NCI-H82 (cell line): ENCODE data around the gene PHF13.
"Not testable (repeated sequence)": the region's sequence is repeated elsewhere in the genome, so short reads cannot be mapped to it uniquely, and the experiment has no call there.

Experiments
- DNase-seq: peaks from one replicate; lab custom pipeline; 2025; lab: John Stamatoyannopoulos, UW

Gene PHF13

GRCh38 chr1:6587261-6588005 is 26.1 kb upstream of the PHF13 start:
- no peak for DNase-seq

DNA sequence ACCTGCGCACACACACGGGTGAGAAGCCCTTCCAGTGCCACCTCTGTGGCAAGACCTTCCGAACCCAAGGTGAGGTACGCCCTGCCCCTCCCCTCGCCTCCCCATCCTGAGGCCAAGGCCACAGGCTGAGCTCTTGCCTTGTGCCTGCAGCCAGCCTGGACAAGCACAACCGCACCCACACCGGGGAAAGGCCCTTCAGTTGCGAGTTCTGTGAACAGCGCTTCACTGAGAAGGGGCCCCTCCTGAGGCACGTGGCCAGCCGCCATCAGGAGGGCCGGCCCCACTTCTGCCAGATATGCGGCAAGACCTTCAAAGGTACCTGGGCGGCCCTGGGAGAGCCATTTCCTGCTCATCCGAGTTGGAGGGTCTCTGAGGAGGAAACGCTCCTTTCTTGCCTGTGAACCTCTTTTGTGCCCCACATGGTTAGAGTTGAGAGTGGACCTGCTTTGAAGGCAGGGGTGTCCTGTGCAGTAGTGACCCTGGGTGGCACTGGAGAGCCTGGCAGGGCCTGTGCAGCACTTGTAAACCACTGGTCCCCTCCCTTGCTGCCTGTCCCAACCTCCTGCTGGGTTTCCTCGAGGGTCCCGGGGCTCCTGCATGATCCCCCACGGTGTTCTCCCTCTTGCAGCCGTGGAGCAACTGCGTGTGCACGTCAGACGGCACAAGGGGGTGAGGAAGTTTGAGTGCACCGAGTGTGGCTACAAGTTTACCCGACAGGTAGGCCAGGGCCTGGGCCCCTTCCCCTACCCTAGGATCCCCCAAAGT is 25.2 kb upstream of the PHF13 start:
- DNase-seq: no peak

- DNase-seq: peak; percentile 20
Measured at GRCh38 chr1:6588893-6589520, 24.5 kb upstream of the PHF13 start.

DNA sequence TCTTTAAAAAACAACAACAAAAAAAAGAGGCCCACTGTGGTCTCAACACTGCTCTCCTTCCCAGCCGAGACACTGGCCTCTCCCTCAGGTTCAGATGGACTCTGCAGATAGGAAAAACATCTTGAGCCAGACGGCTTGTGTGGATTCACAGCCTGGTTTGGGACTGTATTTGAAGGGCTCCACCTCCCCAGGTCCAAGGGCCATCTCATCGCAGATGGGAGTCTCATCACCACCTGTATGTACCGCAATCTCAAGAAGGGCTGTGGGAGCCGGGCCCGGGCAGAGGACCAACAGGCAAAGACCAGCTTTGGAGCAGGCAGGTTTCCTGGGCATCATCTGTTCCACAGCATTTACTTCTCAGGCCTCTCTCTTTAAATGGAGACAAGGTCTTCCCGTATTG is 23.5 kb upstream of the PHF13 start:
- no peak for DNase-seq

GRCh38 chr1:6591222-6591621 is 22.3 kb upstream of the PHF13 start:
- DNase-seq: no peak

- DNase-seq: no peak
Measured at GRCh38 chr1:6591644-6592043, 21.9 kb upstream of the PHF13 start.

DNA sequence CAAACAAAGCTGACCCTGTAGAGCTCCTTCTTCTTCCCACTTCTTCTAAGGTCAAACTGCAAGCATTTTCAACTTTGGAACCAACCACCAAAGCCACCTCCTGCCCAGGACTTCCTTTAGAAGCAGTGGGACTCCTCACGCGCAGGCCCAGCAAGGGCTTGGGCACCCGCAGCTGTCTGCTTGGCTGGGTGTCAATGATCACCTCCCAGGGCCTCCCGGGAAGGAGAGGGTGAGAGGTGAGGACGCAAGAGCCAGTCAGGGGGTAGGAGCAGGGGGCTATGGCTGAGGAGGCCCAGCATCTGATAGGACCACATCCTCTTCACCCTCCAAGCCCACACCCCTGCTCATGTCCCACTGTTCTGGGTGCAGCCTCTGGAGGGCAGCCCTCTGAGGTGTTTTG is 21.1 kb upstream of the PHF13 start:
- no peak for DNase-seq

DNA sequence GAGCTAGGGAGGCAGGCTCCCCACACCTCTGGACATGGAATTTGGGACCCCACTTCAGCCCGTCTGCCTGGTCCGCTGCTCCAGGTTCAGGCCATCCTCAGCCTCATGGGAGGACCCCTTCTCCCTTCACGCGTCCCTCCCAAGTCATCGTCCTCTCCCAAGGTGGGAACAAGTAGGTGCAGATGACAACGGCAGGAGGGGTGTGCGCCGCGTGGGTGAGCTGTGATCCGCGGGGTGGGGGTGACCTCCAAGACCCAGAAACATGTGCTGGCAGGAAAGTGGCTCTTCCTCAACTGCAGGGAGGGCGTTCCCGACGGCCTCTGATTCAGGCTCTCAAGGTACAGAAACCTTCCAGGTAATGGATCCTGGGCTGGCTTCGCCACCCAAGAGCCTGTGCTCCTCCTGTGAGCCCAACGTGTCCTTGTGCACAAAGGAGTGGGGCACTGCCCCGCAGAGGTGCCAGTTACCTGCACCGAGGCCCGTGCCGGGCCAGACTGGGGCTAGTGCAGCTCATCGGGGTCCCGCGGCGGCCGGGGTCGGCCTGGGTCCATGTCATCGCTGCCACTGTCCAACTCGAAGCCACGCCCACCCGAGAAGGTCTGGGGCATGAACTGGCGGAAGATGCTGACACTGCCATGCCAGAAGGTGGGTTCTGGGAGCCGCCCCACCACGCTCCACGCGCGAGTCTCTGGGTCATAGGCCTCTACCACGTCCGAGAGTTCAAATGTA is 20.5 kb upstream of the PHF13 start:
- DNase-seq: no peak

DNA sequence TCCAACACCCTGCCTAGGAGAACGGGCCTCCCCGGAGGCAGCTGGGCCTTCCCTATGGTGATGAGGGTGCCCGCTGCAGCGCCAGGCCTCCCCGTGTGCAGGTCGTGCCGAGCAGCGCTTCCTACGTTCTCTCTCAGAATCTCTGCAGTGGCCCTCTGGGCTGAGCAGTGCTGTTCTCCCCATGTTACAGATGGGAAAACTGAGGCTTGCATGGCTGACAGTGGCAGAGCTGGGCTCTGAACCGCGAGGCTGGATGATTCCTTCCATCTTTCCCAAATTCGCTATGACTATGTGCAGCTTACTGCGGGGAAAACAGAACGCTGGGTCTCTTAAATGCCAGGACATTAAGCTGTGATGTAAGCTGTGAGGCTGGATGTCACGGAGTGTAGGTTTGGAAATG is 19.7 kb upstream of the PHF13 start:
- DNase-seq: no peak

DNA sequence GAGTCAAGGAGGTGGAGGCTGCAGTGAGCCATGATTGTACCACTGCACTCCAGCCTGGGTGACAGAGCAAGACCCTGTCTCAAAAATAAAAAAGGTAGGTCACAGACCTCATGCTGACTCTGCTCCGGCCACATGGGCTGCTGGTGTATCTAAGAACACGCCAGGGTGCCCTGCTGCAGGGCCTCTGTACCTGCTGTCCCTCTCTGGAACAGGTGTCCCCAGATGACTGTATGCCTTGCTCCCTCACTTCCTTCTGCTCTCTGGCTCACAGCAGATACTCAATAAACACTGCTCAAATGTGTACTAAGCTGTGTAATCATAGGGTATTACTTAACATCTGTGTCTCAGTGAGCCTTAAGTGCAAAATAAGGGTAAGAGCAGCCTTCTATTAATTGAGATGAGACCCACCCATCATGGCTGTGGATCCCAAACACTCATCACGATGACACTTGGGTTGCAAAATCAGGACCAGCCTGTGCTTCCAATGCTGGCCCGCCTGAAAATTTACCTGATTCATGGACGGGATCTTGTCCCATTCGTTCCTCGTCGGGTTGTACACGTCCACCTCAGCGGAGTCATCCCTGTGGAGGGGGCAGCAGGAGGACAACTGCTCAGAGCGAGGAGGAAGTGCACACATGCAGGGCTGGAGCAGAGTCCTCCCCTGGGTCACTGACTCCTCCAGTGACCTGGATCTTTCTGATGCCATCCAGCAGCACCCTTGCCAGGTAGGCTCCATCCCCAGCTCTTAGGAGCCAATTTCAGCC is 18.4 kb upstream of the PHF13 start:
- no peak for DNase-seq

- no peak for DNase-seq
Measured at GRCh38 chr1:6596351-6596750, 17.2 kb upstream of the PHF13 start.

DNA sequence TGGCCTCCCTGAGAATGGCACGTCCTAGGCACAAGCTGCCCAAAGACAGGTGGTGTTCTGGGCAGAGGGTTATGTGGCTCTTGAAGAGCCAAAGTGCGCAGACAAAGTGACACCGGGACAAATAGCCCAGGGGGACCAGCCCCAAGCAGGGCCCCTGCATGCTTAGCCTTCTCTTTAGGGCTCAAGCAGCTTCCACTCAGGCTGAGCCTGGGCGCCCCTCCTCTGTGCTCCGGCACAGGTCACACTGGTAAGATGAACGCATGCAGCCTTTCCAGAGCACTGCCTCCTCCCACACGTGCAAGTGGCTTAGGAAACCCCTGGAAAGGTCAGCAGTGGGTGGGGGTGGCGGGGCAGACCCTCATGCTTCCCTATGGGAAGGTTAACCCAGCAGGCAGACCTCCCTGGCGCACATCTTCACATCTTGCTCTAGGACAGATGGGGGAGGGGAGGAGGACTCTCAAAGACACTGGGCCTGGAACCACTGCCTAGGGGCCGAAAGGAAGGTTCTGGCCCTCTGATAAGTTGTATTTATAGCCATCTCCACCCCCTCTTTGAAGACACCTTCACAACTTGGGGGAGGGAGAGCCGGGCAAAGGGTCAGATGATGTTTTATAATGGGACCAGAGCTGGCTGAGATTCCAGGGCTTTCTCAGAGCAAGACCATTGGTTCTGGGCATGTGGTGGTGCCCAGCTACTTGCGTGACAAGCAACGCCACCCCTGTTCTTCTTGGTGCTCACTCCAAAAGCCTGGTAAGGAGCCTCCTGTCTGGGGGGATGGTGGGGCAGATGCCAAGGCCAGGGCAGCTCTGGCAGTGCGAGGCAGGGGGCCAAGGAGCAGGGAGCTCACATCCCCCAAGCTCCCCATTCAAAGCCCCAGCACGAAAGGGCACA is 16.4 kb upstream of the PHF13 start:
- no peak for DNase-seq

- no peak for DNase-seq
Measured at GRCh38 chr1:6597777-6598131, 15.8 kb upstream of the PHF13 start.

DNA sequence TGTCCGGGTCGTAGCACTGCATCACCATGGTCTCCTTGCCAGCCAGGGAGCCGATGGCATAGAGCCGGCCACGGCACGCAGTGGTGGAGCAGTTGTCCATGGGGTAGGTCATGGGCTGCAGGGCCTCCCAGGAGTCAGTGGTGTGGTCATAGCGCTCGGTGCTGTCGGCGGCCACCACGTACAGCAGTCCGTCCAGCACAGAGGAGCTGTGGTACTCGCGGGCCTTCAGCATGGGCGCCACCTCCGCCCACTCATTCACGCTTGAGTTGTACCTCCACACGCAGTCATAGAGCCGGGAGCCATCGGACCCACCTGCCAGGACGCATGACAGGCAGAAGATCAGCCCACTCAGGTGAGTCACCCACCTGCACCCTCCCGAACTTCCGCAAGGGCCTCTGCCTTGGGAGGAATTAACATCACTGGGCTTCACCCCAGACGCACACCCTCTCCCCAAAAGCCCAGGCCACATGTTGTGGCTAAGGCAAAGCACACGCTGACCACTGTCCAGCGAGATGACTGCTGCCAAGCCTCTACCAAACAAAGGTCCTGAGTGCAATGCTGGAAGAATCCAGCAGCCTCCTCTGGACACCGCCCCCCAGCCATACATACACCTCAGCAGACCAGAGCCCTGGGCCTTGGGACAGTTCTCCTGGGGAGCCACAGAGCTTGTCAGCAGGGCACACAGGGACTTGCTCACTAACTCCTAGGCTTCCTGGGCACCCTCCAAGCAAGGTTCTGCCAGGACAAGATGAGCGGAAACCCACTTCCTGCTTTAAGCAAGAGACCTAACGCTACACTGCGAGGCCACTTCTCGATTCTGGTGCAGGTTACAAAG is 14.2 kb upstream of the PHF13 start:
- no peak for DNase-seq

- DNase-seq: not testable (repeated sequence)
Measured at GRCh38 chr1:6599991-6600390, 13.5 kb upstream of the PHF13 start.

DNA sequence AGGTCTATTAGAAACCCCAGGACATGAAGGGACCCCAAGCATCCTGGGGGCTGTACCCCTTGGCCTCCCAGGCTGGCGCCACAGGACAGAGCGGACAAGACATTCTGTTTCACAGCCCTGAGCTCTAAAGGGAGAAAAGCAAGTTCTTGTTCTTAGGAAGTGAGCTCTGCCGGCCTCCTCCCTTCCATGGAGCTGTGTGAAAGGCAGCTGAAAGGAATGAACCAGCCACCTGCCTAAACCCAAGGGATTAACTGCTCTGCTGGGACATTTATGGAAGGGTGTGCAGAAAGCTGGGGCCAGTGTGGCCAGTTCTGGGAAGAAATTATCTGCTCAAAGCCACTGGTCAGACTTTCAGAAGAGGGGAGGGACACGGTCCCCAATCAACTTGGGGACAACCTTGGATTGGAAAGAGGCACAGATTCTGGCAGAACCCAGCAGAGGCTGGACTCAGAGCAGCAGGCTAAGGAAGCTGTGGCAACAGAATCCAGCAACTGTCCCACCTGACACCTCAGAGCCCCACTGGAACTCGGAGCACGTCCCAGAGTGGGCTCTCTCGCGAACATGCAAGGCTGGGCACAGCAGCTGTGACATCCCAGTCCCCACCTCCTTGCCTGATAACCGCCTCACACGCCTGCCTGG is 13.0 kb upstream of the PHF13 start:
- DNase-seq: peak; percentile 62

GRCh38 chr1:6601049-6601922 is 12.2 kb upstream of the PHF13 start:
- peak; percentile 59 for DNase-seq

DNA sequence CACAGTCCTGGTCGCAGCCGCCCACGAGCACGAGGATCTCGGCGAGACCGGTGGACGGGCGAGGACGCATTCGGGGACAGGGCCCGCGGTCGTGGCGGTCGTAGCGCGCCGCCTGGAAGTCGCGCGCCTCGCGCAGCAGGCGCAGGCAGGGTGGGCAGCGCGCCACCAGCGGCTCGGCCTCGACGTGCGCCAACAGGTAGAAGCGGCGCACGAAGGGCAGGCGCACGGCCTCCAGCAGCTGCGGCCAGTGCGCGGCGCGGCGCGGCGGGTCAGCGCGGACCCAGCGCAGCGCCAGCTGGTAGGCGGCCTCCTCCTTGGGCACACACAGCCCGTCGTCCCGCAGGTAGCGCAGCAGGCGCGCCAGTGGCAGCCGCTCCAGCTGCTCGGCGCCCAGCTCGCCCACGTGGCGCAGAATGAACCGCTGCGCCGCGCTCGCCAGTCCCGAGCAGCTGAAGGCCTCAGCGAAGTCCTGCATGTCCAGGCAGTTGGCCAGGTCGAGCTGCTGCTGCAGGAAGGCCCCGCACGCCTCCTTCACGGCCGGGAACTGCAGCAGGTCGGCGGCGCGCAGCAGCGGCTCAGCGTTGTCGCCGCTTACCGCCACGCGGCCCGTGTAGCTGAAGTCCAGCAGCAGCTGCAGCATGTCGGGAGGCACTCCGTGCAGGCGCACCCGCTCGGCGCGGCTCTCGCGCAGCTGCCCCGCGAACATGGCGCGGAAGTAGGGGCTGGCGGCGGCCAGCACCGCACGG is 11.4 kb upstream of the PHF13 start:
- peak; percentile 55 for DNase-seq
